Gastroesophageal sphincter (tissue), 4 donors: ENCODE results near the gene COQ10A. TPM values are rescaled to one million over a fixed set of nuclear protein-coding genes. Genes with fewer than 3 reads are reported as not detected.

ENCODE experiments used
- ATAC-seq: fragments of 150-250 bp; one replicate; pipeline ENCODE4 v1.9.1; 2016; ENCODE audit warnings: mild to moderate bottlenecking, moderate library complexity
- H3K27ac ChIP-seq, 4 donors: fragments of 200-600 bp; sonication (generic) in 3 of 4; 1 replicate in 3 of 4; 2 replicates in 1 of 4; pipeline ENCODE4 v1.5.1; 2016 to 2019
- H3K27me3 ChIP-seq: fragments of 200-600 bp; sonication (generic); one replicate; pipeline ENCODE4 v1.5.1; 2019
- H3K36me3 ChIP-seq, 2 donors: fragments of 200-600 bp; sonication (generic); one replicate each; pipeline ENCODE4 v1.5.1; 2019; ENCODE audit warnings: control low read depth in 1 of 2
- H3K4me1 ChIP-seq, 3 donors: fragments of 200-600 bp; sonication (generic); 1 replicate in 2 of 3; 2 replicates in 1 of 3; pipeline ENCODE4 v1.5.1; 2016 to 2019; ENCODE audit warnings: control low read depth in 2 of 3
- H3K4me3 ChIP-seq, 2 donors: fragments of 200-600 bp; sonication (generic); one replicate each; pipeline ENCODE4 v1.5.1; 2019; ENCODE audit warnings: mild to moderate bottlenecking in 1 of 2, moderate library complexity in 1 of 2
- H3K9me3 ChIP-seq, 3 donors: fragments of 200-600 bp; sonication (generic); one replicate each; pipeline ENCODE4 v1.5.1; 2017 to 2019; ENCODE audit warnings: control low read depth in 2 of 3
- CTCF ChIP-seq, 4 experiments: fragments of 200-600 bp in 2 of 4; fragments of 450-650 bp in 2 of 4; sonication (generic) in 1 of 4; IDR thresholded peaks; one replicate each; pipeline ENCODE4 v1.5.1; 2017 to 2019; ENCODE audit warnings: antibody characterized with exemption in 4 of 4, mild to moderate bottlenecking in 2 of 4, moderate library complexity in 2 of 4
- EP300 ChIP-seq: sonication (generic); formaldehyde crosslinking; IDR thresholded peaks from one replicate; pipeline ENCODE4 v1.6.1; 2017; ENCODE audit warnings: antibody characterized with exemption, mild to moderate bottlenecking
- POLR2A ChIP-seq, 2 donors: fragments of 450-650 bp; IDR thresholded peaks; one replicate each; pipeline ENCODE4 v1.6.1; 2017; ENCODE audit warnings: antibody characterized with exemption in 2 of 2, mild to moderate bottlenecking in 2 of 2, moderate library complexity in 1 of 2
- POLR2AphosphoS5 ChIP-seq: sonication (generic); formaldehyde crosslinking; IDR thresholded peaks from one replicate; pipeline ENCODE4 v1.6.1; 2017; ENCODE audit warnings: antibody characterized with exemption
- WGBS, 2 donors: methylation state at CpG; one replicate each; pipeline ENCODE4 v1.1.5; 2018; ENCODE audit warnings: low coverage in 1 of 2; 5-methylcytosine and 5-hydroxymethylcytosine counted together
- total RNA-seq, 4 donors: library from RNA; depleted of rRNA; stranded (reverse); fragments of >200 nt; gene quantifications; one replicate each; pipeline ENCODE4 v1.1.0, GENCODE V29; 2016

The COQ10A gene
- total RNA-seq, 4 donors from 2014 or later, result 9.3 to 18.4 (median 12.5) TPM

GRCh38 chr12:56307221-56307965 is 40.7 kb downstream of the COQ10A start:
- Histone ChIP-seq H3K9me3 (no peaks in the 10 kb centered on the region), H3K4me1 (peaks cover 0 to 7% (median 0%) of the 10 kb centered on the region in 3 donors), H3K4me3 (no peak overlapping the region), H3K36me3 (peaks cover 0 to 86% of the 10 kb centered on the region in 2 donors), H3K27ac (no peak overlapping the region), H3K27me3 (no peaks in the 10 kb centered on the region)
- WGBS, 2 donors, result 89 to 90% methylated on average over 4 to 7 of the region's 7 CpGs
- TF ChIP-seq CTCF (IDR thresholded peaks at IDR 0.05) (no peak), EP300 (no peak), POLR2AphosphoS5 (no peak), POLR2A (IDR thresholded peaks at IDR 0.05) (no peak)
- no peak for ATAC-seq

GRCh38 chr12:56308714-56309113 is 42.0 kb downstream of the COQ10A start:
- H3K27ac ChIP-seq, result no peak overlapping the region
- peaks cover 0 to 97% of the 10 kb centered on the region in 2 donors for H3K36me3 ChIP-seq
- H3K4me3 ChIP-seq, result no peak overlapping the region
- H3K9me3 ChIP-seq, result no peaks in the 10 kb centered on the region
- WGBS, 2 donors, result 86 to 88% methylated on average over 3 of the region's 3 CpGs
- H3K27me3 ChIP-seq, result no peaks in the 10 kb centered on the region
- H3K4me1 ChIP-seq, result no peaks in the 10 kb centered on the region
- no peak for ATAC-seq
- no peak for TF ChIP-seq POLR2A (IDR thresholded peaks at IDR 0.05)
- no peak for TF ChIP-seq POLR2AphosphoS5
- no peak for TF ChIP-seq EP300
- TF ChIP-seq CTCF (IDR thresholded peaks at IDR 0.05), result no peak

GRCh38 chr12:56311003-56311402 is 44.3 kb downstream of the COQ10A start:
- Histone ChIP-seq H3K4me3 (no peak overlapping the region), H3K36me3 (peaks cover 0 to 83% of the 10 kb centered on the region in 2 donors), H3K9me3 (no peaks in the 10 kb centered on the region), H3K27ac (no peak overlapping the region), H3K4me1 (peaks cover 0 to 16% (median 9%) of the 10 kb centered on the region in 3 donors), H3K27me3 (no peaks in the 10 kb centered on the region)
- no peak for ATAC-seq
- TF ChIP-seq CTCF (IDR thresholded peaks at IDR 0.05) (no peak), POLR2A (IDR thresholded peaks at IDR 0.05) (no peak), EP300 (no peak), POLR2AphosphoS5 (no peak)
- 74 to 94% methylated on average over 6 to 12 of the region's 12 CpGs for WGBS, 2 donors

GRCh38 chr12:56315249-56315621 is 48.5 kb downstream of the COQ10A start:
- ATAC-seq, result no peak

More at GRCh38 chr12:56315249-56315621, 48.5 kb downstream of the COQ10A start:
- peak overlapping the region; percentile 71 to 89 for H3K4me3 ChIP-seq
- peaks cover 0 to 68% of the 10 kb centered on the region in 2 donors for H3K36me3 ChIP-seq
- H3K27me3 ChIP-seq, result no peaks in the 10 kb centered on the region
- H3K4me1 ChIP-seq, result peaks cover 0 to 25% (median 9%) of the 10 kb centered on the region in 3 donors
- no peak for TF ChIP-seq CTCF (IDR thresholded peaks at IDR 0.05)
- no peak for TF ChIP-seq EP300
- no peak for TF ChIP-seq POLR2AphosphoS5
- TF ChIP-seq POLR2A (IDR thresholded peaks at IDR 0.05), result no peak
- H3K9me3 ChIP-seq, result no peaks in the 10 kb centered on the region
- peak overlapping the region; percentile 69 to 96 (median 93) for H3K27ac ChIP-seq
- WGBS, 2 donors, result no CpG with 5 or more reads among the region's 11 CpGs
